Fibroblast of skin of left quadriceps (primary cell): ENCODE measurements around the gene ZC3H18.

Experiments
- DNase-seq, 2 experiments: peaks; one replicate each; pipeline ENCODE4 v3.0.0-alpha.2; 2013; ENCODE audit warnings: low read depth in 2 of 2

The ZC3H18 gene

DNA sequence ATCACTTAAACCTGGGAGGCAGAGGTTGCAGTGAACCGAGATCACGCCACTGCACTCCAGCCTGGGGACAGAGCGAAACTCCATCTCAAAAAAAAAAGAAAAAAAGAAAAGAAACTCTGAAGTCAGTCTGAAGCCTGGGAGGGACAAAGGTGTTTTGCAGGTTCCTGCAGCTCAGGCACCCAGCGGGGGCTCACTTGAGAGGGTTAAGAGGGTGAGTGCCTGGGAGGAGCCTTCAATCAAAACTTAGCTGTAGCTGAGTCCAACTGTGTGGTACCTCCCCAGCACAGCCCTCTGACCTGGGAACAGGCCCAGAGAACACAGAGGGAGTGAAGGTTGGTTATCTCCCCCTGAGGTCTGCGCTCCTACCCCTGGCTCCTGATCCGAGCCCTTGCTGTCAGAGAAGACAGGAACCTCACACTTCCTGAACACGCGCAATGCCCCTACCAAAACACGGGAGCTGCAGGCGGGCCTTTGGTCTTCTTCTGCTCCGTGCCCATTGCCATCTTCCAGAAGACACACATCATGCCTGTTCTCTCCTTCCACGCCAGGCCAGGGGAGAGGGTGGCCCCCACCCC, 20.4 kb upstream of the ZC3H18 start:
- no peak for DNase-seq

DNA sequence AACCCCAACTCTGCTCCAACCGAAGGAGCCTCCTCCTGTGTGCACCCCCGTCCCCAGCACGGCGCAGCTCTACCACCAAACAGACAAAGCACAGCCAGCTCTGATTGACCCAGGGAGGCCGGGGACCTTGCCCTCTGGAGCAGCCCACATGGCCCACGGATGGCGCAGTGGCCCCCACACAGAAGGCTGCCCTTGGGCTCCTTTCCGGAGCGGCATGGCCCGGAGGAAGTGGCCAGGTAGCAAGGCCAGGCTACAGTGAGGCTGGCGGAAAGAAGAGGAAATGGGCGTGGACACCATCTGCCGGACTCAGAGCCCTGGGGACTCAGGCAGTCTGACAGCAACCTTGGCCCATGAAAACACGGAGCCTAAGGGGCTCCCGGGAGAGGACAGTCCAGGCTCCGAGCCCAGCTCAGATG, 19.9 kb upstream of the ZC3H18 start:
- DNase-seq = no peak

DNA sequence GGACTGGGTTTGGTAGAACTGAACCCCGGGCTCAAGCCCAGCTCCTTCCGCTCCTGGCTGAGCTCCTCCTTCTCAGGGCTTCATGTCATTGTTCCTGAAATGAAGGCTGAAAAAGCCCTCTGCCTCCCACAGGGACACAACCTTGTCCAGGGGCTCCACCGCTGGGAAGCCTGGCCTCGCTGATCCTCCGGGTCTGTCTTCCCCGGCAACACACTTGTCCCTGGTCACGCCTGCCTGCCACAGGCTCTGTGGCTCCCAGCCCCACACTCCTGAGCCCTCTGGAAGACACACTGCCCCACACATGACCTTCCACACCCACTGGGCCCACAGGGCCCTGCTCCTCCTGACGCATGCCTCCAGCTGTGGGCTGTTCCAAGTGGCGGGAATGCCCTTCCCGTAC, 18.0 kb upstream of the ZC3H18 start:
- no peak for DNase-seq

DNA sequence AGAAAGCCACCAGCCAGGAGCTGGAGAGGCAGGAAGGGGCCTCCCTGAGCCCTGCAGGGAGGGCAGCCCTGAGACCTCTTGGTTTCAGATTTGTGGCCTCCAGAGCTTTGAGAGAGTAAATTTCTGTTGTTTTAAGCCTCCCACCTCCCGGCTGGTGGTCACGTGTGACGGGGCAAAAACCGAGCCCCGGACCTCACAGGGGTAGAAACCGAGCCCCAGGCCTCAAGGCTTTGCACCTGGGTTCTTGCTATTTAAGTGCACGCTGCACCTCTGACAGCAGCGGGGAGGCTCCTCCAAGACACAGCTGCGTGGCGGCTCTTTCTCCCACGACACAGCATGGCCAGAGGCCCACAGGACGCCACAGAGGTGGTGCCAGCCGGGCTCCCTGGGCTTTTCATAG, 17.4 kb upstream of the ZC3H18 start:
- no peak for DNase-seq

DNA sequence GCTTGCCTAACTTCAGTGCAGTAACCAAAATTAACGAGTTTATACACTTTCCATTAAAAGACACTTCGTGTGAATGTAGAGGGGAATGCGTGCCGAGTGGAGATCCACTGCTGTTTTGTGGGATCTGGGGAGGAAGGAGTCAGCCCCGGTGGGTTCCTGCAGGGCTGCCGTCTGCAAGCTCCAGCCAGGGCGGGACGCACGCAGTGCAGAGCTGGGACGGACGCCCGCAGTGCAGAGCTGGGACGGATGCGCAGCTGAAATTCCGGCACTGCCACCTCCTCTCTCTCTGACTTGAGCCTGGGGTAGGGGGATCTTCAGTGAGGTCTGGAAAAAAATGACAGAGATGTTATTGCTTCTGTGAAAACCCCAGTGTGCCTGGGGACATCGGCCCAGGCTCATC, 16.5 kb upstream of the ZC3H18 start:
- no peak for DNase-seq

DNA sequence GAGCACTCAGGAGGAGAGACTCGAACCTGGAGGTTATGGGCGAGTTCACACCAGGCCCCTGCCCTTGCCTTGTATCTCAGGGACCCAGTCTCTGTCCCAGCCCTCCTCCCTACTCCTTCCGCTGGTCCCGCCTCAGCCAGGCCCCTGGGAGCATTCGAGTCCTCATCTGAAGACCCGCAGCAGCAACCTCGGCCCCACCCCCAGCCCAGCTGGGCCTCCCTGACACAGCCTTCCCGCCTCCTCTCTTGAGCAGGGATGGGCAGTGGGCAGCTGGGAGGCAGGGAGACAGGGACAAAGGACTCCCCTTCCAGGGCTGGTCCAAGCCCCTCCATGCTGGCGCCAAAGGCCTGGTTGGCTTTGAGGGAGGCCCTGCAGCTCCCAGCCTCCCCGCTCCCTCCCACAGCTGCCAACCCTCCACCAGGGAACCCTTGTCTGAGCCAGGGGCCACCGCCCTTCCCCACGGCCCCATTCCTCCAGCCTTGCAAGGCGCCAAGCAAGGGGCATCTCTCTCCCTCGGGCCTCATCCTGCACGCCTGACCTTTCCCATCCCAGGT, 15.4 kb upstream of the ZC3H18 start:
- no peak for DNase-seq

DNA sequence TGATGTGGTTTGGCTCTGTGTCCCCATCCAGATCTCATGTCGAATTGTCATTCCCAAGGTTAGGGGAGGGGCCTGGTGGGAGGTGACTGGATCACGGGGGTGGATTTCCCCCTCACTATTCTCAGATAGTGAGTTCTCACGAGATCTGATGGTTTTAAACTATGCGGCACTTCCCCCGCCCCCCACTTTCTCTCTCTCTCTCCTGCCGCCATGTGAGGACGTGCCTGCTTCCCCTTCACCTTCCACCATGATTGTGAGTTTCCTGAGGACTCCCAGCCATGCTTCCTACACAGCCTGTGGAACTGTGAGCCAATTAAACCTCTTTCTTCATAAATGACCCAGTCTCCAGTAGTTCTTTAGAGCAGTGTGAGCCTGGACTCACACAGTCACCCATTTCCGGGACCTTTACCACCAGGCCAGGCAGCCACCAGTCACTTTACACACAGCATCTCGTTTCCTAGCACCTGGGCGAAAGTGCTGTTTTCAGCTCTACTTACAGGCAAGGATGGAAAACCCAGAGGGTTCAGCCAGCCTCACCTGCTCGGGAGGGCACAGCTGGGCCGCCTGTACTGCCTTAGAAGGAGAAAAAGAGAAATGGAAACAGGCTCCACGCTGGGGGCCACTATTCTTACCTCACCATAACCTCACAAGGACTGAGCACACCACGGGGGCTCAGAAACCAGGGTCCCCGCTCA, 13.8 kb upstream of the ZC3H18 start:
- DNase-seq = no peak

DNA sequence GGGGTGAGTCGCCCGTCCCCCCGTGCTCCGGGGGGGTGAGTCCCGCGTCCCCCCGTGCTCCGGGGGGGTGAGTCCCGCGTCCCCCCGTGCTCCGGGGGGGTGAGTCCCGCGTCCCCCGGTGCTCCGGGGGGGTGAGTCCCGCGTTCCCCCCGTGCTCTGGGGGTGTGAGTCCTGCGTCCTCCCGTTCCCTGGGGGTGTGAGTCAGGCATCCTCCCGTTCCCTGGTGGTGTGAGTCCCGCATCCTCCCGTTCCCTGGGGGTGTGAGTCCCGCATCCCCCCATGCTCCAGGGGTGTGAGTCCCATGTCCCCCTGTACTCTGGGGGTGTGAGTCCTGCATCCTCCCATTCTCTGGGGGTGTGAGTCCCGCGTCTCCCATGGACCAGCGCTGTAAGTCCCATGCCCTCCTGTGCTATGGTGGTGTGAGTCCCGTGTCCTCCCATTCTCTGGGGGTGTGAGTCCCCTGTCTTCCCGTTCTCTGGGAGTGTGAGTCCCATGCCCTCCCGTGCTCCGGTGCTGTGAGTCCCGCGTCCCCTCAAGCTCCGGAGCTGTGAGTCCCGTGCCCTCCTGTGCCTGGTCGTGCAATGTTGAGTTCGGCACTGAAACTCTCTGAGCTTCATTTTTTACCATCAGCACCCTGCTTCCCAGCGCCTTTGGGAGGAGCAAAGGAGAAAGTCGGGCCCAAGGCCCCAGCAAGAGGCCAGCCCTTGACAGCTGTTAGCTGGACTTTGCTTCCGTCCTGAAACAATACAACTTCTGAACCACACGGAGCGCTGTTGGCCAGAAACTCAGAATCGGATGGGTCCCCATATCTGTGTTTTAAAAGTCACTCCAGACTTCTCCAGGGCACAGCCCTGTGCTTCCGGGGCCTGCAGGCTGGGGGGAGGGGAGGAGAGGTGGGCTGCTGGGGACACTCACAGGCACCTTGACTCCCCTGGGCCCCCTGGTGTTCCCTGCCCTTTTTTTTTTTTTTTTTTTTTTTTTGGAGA, 11.5 kb upstream of the ZC3H18 start:
- peak in 1 of 2 experiments; percentile 11 for DNase-seq

DNA sequence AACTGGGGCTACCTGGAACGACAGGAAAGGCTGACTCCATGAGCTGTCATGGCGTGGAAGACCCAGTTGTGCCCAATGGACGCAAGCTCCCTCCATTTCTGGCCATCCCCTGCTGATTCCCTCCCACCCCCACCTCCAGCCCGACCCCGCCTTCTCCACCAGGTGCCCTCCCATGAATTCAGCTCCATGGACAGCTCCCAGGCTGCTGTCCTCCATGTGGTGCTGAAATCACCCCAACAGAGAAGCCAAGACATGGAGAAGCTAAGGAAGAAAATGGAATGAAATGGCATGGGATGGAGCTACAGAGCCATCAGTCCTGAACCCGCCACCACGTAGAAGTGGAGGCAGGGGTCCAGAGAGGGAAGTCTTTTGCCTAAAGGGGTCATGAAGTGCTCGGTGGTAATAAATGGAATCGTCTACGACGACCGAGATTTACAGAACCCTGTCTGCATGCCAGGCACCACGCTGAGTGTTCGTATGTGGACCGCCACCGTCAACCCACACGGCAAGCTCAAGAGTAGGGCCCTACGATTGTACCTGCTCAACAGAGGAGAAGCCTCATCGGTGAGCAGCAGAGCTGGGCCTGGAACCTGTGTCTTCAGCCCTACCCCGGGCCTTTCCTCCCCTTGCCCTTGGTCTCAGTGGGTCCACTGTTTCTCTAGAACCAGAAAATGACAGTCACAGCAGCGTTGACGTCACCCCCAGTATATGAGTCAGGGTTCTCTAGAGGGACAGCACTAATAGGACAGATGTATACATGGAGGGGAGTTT, 9.3 kb upstream of the ZC3H18 start:
- peak in 1 of 2 experiments; percentile 5 for DNase-seq

DNA sequence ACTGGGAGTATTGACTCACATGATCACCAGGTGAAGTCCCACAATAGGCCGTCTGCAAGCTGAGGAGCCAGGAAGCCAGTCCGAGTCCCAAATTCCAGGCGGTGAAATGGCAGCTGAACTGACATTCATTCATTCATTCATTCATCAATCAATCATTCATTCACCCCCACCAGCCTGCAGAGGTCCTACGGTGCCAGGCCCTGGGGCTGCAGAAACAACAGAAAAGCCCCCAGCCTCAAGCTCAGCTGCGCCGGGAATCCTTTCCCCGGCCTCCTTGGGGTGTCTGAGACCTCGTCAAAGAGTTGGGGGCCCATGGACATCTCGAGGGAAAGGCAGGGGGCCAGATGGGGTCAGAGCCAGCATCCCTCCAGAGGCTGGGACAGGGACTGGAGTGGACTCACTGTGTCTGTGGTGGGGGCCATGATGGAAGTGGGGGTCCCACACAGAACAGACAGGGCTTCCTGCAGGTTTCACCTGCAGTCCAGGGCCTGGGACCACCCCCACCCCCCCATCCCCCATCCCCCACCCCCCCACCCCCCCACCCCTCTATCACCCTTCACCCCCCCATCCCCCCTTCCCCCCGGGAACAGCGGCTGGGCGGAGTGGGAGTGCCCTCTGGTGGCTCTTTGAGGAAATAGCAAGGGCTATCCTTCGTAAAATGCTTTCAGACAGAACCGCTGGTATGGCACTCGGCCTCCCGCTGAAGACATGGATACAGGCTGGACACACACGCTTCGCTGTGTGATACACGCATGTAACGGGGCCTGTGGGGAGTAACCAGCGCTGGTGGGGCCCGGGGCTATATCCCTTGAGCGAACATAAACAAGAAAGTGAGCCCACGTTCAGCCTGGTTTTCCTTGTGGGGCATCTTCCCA, 8.5 kb upstream of the ZC3H18 start:
- DNase-seq = peak; percentile 16 to 20

DNA sequence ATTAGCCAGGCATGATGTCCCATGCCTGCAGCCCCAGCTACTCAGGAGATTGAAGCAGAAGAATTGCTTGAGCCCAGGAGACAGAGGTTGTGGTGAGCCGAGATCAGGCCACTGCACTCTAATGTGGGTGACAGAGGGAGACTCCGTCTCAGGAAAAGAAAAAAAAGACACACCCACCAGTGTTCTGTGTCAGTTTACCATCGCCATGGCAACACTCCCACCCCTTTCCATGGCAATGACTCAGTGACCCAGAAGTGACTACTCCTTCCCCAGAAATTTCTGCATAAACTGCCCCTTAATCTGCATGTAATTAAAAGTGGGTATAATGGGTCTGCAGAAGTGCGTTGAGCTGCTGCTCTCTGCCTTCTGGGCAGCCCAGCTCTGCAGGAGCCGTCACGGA, 4.0 kb upstream of the ZC3H18 start:
- DNase-seq = peak in 1 of 2 experiments; percentile 7

DNA sequence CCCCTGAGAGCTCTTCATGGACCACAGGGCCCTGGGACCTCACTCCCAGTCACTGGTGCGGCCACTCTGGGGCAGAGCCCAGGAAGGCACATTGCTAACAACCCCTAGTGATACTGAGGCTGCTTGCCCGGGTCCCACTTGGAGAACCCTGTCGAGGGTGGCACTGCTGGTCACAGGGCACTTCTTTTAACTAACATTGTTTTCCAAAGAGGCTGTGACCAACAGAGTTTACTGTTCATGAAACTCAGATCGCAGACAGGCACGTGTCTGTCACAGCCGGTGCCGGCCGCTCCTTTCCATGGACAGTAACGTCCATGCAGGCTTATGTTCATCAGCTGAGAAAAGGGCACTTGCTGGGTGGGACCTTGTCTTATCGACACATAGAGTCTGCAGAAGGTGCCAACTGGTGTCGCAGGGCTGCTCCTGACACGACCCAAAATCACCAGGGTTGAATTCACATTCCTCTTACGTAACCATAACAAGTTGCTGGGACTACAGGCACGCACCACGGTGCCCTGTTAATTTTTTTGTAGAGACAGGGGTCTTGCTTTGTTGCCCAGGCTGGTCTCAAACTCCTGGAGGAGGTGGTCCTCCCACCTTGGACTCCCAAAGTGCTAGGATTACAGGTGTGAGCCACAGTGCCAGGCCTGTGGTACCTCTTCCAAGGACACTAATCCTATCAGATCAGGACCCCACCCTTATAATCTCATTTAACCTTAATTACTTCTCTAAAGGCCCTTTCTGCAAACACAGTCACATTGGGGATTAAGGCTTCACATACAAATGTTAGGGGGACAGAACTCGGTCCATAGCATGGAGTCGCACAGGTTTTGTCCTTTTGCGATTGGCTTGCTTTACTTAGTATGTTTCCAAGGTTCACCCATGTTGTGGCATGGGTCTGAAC, 1.2 kb upstream of the ZC3H18 start:
- DNase-seq = no peak

DNA sequence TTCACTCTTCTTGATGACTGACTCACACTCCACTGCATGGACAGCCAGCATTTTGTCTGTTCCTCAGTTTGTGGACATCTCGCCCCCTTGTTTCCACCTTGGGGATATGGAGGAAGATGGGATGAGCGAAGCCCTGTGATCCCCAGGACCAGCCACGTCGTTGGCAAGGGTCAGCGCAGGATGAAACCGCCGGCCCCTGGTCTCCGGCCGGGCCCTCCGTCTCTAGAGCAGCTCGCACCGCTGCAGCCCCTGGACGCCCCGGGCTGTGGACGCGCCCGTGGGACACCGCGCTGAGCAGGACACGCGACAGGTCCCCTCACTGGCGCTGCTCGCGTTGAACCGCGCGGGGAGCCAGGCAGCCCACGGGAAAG, 604 bp upstream of the ZC3H18 start:
- no peak for DNase-seq

DNA sequence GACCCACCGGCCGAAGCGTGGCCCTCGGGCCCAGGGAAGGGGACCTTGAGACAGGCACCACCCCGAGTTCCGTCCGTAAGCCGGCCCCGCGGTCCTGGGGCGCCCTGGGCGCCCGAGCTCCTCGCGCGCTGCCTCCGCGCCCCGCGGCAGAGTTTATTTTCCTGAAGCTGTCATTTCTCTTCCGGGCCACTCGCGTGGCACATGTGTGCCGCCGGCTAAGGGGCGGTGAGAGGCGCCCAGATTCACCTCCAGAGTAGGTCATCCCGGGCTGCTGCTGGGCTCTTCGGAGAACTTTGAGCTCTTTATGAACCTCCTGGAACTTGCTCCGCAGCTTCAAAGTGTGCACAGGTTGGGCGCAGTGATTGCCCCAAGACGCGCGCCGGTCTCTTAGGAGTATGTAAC, 489 bp downstream of the ZC3H18 start:
- DNase-seq = no peak

DNA sequence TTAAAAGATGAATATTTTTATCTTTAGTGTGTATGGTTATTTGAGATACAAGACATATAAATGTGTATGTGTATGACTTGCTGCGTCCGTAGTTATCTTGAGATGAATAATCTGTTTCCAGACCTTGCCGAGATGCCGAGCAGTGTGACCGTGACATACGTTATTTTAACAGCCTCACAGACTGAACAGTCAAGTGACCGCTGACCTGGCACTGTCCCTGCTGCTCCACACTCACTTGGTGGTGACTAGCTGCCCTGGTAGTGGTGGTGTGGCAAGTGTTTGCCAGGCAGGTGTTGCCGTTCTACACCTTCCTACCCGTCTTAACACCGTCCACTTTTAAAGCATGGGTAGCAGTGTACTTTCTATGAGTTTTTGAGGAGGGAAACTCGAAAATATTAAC, 5.0 kb downstream of the ZC3H18 start:
- no peak for DNase-seq

DNA sequence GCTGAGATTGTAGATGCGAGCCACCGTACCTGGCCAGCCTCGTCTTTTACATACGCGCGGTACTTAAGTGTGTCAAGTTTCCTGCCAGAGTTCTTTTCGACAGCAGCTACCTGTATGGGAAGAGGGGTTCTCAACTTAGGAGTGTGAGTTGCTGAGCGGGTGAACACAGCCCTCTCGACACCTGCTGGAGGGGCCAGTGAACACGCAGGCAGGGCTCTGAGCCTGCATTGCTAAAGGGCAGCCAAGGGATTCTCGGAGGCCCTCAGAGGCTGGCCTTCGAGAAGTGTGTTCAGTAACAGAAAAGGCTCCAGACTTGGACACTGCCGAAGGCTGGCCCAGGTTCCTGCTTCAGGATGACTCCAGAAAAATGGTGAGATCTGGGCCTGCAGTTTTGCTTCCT, 6.1 kb downstream of the ZC3H18 start:
- no peak for DNase-seq

DNA sequence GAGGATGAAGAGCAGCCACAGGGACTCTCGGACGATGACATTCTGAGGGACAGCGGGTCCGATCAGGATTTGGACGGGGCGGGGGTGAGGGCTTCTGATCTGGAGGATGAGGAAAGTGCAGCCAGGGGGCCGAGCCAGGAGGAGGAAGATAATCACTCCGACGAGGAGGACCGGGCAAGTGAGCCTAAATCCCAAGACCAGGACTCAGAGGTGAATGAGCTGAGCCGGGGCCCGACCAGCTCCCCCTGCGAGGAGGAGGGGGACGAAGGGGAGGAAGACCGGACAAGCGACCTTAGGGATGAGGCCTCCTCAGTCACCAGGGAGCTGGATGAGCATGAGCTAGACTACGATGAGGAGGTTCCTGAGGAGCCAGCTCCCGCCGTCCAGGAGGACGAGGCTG, 7.0 kb downstream of the ZC3H18 start:
- DNase-seq = no peak

DNA sequence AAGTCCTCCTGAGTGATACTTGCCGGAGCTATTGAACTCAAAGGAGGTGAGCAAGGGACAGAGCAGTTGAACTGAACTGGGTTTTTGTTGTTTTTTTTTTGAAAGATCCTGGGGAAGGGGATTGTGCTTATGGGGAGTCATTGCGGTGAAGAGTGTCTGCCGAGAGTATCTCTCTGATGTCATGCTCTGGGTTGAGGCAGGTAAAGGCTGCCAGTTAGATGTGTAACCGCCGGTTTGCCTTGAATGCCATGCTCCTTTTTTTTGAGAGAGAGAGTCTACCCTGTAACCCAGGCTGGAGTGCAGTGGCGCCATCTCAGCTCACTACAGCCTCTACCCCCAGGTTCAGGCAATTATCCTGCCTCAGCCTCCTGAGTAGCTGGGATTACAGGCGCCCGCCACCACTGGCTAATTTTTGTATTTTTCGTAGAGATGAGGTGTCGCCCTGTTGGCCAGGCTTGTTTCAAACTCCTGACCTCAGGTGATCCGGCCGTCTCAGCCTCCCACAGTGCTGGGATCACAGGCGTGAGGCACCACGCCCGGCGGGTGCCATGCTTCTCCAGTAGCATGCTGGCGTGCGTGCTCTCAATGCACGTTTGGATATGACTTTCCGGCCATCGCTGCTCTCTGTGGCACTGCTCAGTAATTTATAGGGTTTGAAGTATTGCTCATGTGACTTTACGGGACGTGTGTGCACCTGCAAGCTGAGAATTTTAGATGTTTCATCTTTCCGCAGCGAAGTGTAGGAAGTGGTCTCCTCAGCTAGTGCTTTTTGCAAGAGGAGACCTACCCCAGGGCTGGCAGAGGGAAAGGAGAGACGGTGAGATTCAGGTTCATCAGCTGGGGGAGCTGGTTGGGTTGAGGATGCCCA, 8.5 kb downstream of the ZC3H18 start:
- DNase-seq = no peak

DNA sequence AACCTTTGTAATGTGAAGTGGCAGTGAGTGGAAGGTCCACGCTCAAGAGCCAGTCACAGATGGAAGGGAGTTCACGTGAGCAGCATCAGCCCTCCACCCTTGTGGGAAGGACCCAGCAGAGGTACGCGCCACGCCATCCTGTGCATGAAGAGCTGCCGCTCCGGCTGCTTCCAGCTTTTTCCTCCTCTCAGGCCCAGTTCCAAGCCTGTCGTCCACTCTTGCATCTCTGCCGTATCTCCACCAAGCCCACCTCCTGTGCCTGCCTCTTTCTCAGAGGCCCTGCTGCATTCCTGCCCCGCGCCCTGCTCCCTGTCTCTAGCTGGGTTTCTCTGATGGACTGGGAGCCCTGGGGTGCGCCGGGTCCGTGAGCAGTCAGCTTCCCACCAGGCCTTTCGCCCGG, 10.2 kb downstream of the ZC3H18 start:
- no peak for DNase-seq
